NCI-H2081 treated with DMSO at 0.1 percent for 48 hours (cell line): ENCODE results near the gene SYNGAP1.

Source experiments
- DNase-seq: peaks from one replicate; lab custom pipeline; 2025; lab: John Stamatoyannopoulos, UW

Gene SYNGAP1

GRCh38 chr6:33421344-33421643, 1.4 kb downstream of the SYNGAP1 start:
- DNase-seq, result no peak

GRCh38 chr6:33423777-33424176, 3.9 kb downstream of the SYNGAP1 start:
- DNase-seq, result no peak

- no peak for DNase-seq
Observed at GRCh38 chr6:33424855-33425667, 5.2 kb downstream of the SYNGAP1 start.

GRCh38 chr6:33425668-33426577, 6.1 kb downstream of the SYNGAP1 start:
- no peak for DNase-seq

GRCh38 chr6:33426590-33427511, 7.0 kb downstream of the SYNGAP1 start:
- DNase-seq, result no peak

GRCh38 chr6:33427585-33428223, 7.8 kb downstream of the SYNGAP1 start:
- DNase-seq, result no peak

GRCh38 chr6:33428224-33428965, 8.5 kb downstream of the SYNGAP1 start:
- no peak for DNase-seq

- no peak for DNase-seq
Observed at GRCh38 chr6:33428966-33429749, 9.3 kb downstream of the SYNGAP1 start.

GRCh38 chr6:33429750-33430052, 9.8 kb downstream of the SYNGAP1 start:
- no peak for DNase-seq

GRCh38 chr6:33430334-33430733, 10.5 kb downstream of the SYNGAP1 start:
- DNase-seq, result no peak

- no peak for DNase-seq
Observed at GRCh38 chr6:33430991-33431879, 11.4 kb downstream of the SYNGAP1 start.

- DNase-seq, result no peak
Observed at GRCh38 chr6:33431880-33432541, 12.1 kb downstream of the SYNGAP1 start.

- DNase-seq, result no peak
Observed at GRCh38 chr6:33432546-33432945, 12.7 kb downstream of the SYNGAP1 start.

GRCh38 chr6:33433001-33433543, 13.2 kb downstream of the SYNGAP1 start:
- no peak for DNase-seq

GRCh38 chr6:33433544-33434191, 13.8 kb downstream of the SYNGAP1 start:
- DNase-seq, result no peak

GRCh38 chr6:33434961-33435360, 15.1 kb downstream of the SYNGAP1 start:
- DNase-seq, result no peak

GRCh38 chr6:33437666-33438065, 17.8 kb downstream of the SYNGAP1 start:
- no peak for DNase-seq
